Activated CD4-positive, alpha-beta T cell treated with anti-CD3 and anti-CD28 coated beads, Interleukin-10, Interleukin-2, amounts not matched to agents 100 ng/mL and 50 ng/mL, durations not matched to agents 16 hours and 8 hours (primary cell): ENCODE data around the gene GPM6B.

Experiments
- DNase-seq: peaks from one replicate; pipeline ENCODE4 v3.0.0-alpha.2; 2020

GPM6B gene

GRCh38 chrX:13816643-13817627 is at the start of gene GPM6B:
Gene GPM6B, minus strand, starts transcription at chrX:13817093. Its CDS starts 189 bp downstream, at chrX:13816904.
- no peak for DNase-seq

- no peak for DNase-seq
Measured at GRCh38 chrX:13864264-13864663, 47.4 kb upstream of the GPM6B start.

- no peak for DNase-seq
Measured at GRCh38 chrX:13863324-13863723, 46.4 kb upstream of the GPM6B start.

GRCh38 chrX:13859724-13860123 is 42.8 kb upstream of the GPM6B start:
- no peak for DNase-seq

GRCh38 chrX:13857804-13858203 is 40.9 kb upstream of the GPM6B start:
- no peak for DNase-seq

- no peak for DNase-seq
Measured at GRCh38 chrX:13855689-13856450, 39.0 kb upstream of the GPM6B start.

GRCh38 chrX:13854003-13854402 is 37.1 kb upstream of the GPM6B start:
- no peak for DNase-seq

- no peak for DNase-seq
Measured at GRCh38 chrX:13852001-13852695, 35.3 kb upstream of the GPM6B start.

- no peak for DNase-seq
Measured at GRCh38 chrX:13845721-13846378, 29.0 kb upstream of the GPM6B start.

GRCh38 chrX:13843150-13843721 is 26.3 kb upstream of the GPM6B start:
- DNase-seq = no peak

GRCh38 chrX:13840121-13840520 is 23.2 kb upstream of the GPM6B start:
- no peak for DNase-seq

- no peak for DNase-seq
Measured at GRCh38 chrX:13837290-13837745, 20.4 kb upstream of the GPM6B start.

- no peak for DNase-seq
Measured at GRCh38 chrX:13836575-13836974, 19.7 kb upstream of the GPM6B start.

GRCh38 chrX:13835825-13836224 is 18.9 kb upstream of the GPM6B start:
- DNase-seq = no peak

GRCh38 chrX:13834355-13834754 is 17.5 kb upstream of the GPM6B start:
- DNase-seq = no peak

GRCh38 chrX:13829983-13830382 is 13.1 kb upstream of the GPM6B start:
- no peak for DNase-seq

GRCh38 chrX:13828392-13828791 is 11.5 kb upstream of the GPM6B start:
- DNase-seq = no peak

- DNase-seq = no peak
Measured at GRCh38 chrX:13827298-13828090, 10.6 kb upstream of the GPM6B start.

- DNase-seq = no peak
Measured at GRCh38 chrX:13826770-13827169, 9.9 kb upstream of the GPM6B start.

GRCh38 chrX:13825178-13825762 is 8.4 kb upstream of the GPM6B start:
- DNase-seq = no peak

GRCh38 chrX:13824746-13825145 is 7.9 kb upstream of the GPM6B start:
- DNase-seq = no peak
